Coronary artery (tissue), 2 donors: ENCODE measurements around the gene PRRX1.
A peak's percentile ranks its signal among the peaks of the same experiment; 100 is the strongest.

Source experiments
- DNase-seq: peaks from one replicate; pipeline ENCODE4 v3.0.0-alpha.2; 2017; ENCODE audit warnings: low spot score
- H3K27ac ChIP-seq, 2 donors: fragments of 200-600 bp; sonication (generic); one replicate each; pipeline ENCODE4 v1.5.1; 2016 to 2019
- H3K4me3 ChIP-seq: fragments of 200-600 bp; sonication (generic); 2 replicates; pipeline ENCODE4 v1.5.1; 2016; ENCODE audit warnings: mild to moderate bottlenecking, moderate library complexity
- CTCF ChIP-seq: fragments of 200-600 bp; sonication (generic); IDR thresholded peaks from one replicate; pipeline ENCODE4 v1.5.1; 2019; ENCODE audit warnings: antibody characterized with exemption

The PRRX1 gene

GRCh38 chr1:170707959-170708655 lies 44.2 kb downstream of the PRRX1 start:
- no peak for TF ChIP-seq CTCF
- Histone ChIP-seq H3K4me3 (no peak overlapping the region), H3K27ac (peak overlapping the region; percentile 53 to 81)
- DNase-seq: no peak

GRCh38 chr1:170711682-170712081 lies 47.8 kb downstream of the PRRX1 start:
- no peak for DNase-seq
- no peak for TF ChIP-seq CTCF
- Histone ChIP-seq H3K27ac (peak overlapping the region in 1 of 2 donors; percentile 27), H3K4me3 (no peak overlapping the region)

GRCh38 chr1:170714163-170714562 lies 50.2 kb downstream of the PRRX1 start:
- H3K27ac ChIP-seq: no peak overlapping the region
- DNase-seq: no peak

GRCh38 chr1:170714938-170715337 lies 51.0 kb downstream of the PRRX1 start:
- TF ChIP-seq CTCF: no peak
- no peak overlapping the region for H3K27ac ChIP-seq
- no peak for DNase-seq
- no peak overlapping the region for H3K4me3 ChIP-seq

More at GRCh38 chr1:170714163-170714562, 50.2 kb downstream of the PRRX1 start:
- H3K4me3 ChIP-seq: no peak overlapping the region
- TF ChIP-seq CTCF: no peak

GRCh38 chr1:170716835-170717429 lies 53.0 kb downstream of the PRRX1 start:
- TF ChIP-seq CTCF: no peak

GRCh38 chr1:170720661-170721060 lies 56.7 kb downstream of the PRRX1 start:
- no peak overlapping the region for H3K27ac ChIP-seq
- TF ChIP-seq CTCF: no peak
- no peak for DNase-seq
- H3K4me3 ChIP-seq: no peak overlapping the region

More at GRCh38 chr1:170716835-170717429, 53.0 kb downstream of the PRRX1 start:
- Histone ChIP-seq H3K27ac (no peak overlapping the region), H3K4me3 (no peak overlapping the region)
- no peak for DNase-seq

GRCh38 chr1:170721621-170722020 lies 57.7 kb downstream of the PRRX1 start:
- H3K27ac ChIP-seq: no peak overlapping the region
- H3K4me3 ChIP-seq: no peak overlapping the region
- TF ChIP-seq CTCF: no peak
- DNase-seq: no peak
